ENCODE results near the gene ATP2C1. TPM values are rescaled to one million over a fixed set of nuclear protein-coding genes. Genes with fewer than 3 reads are reported as not detected.

Gene ATP2C1
- total and polyA plus RNA-seq, 2 donors from 2014 or later = 46.8 to 102 TPM

DNA sequence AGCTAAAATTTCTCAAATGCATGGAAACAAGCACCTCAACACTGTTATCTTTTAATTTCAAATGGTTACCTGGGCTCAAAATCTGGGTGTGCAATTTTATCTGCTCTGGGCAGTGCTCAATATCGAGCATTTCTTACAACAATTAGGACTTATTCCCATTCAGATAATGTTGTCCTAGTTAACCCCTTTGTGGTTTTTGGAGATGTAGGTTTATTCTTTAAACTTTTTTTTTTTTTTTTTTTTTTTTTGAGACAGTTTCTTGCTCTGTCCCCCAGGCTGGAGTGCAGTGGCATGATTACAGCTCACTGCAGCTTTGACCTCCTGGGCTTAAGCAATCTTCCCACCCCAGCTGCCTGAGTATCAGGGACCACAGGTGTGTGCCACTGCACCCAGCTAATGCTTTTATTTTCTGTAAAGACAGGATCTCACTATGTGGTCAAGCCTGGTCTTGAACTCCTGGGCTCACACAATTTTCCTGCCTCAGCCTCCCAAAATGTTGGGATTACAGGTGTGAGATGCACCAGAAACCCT, 4.4 kb upstream of the ATP2C1 start:
- intact Hi-C loops (cut with DNase I) = no loop called here
- Histone ChIP-seq H3K9me3 (ENCODE audit: control insufficient read depth in 2 of 3, insufficient read depth in 1 of 3, low read length in 3 of 3) (peaks cover 0 to 2% (median 0%) of the 10 kb centered on the region in 3 donors), H3K36me3 (ENCODE audit: control insufficient read depth in 2 of 3, insufficient read depth in 3 of 3, low read length in 3 of 3) (no peaks in the 10 kb centered on the region), H3K4me3 (ENCODE audit: low read length in 3 of 3) (no peak overlapping the region), H3K9ac (ENCODE audit: low read length in 3 of 3) (no peak overlapping the region), H3K4me1 (ENCODE audit: control insufficient read depth in 2 of 3, insufficient read depth in 2 of 3, low read depth in 1 of 3, low read length in 3 of 3) (peaks cover 0 to 3% (median 0%) of the 10 kb centered on the region in 3 donors), H3K27ac (ENCODE audit: low read depth in 2 of 2, low read length in 2 of 2) (no peak overlapping the region), H3K27me3 (ENCODE audit: control insufficient read depth, insufficient read depth, low read length) (no peaks in the 10 kb centered on the region)
- TF ChIP-seq, protein P1, sequence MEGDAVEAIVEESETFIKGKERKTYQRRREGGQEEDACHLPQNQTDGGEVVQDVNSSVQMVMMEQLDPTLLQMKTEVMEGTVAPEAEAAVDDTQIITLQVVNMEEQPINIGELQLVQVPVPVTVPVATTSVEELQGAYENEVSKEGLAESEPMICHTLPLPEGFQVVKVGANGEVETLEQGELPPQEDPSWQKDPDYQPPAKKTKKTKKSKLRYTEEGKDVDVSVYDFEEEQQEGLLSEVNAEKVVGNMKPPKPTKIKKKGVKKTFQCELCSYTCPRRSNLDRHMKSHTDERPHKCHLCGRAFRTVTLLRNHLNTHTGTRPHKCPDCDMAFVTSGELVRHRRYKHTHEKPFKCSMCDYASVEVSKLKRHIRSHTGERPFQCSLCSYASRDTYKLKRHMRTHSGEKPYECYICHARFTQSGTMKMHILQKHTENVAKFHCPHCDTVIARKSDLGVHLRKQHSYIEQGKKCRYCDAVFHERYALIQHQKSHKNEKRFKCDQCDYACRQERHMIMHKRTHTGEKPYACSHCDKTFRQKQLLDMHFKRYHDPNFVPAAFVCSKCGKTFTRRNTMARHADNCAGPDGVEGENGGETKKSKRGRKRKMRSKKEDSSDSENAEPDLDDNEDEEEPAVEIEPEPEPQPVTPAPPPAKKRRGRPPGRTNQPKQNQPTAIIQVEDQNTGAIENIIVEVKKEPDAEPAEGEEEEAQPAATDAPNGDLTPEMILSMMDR (IDR thresholded peaks at IDR 0.05; ENCODE audit: borderline replicate concordance, extremely low read depth, insufficient read depth) = no peak
- FAIRE-seq (no peak), DNase-seq (no peak)

DNA sequence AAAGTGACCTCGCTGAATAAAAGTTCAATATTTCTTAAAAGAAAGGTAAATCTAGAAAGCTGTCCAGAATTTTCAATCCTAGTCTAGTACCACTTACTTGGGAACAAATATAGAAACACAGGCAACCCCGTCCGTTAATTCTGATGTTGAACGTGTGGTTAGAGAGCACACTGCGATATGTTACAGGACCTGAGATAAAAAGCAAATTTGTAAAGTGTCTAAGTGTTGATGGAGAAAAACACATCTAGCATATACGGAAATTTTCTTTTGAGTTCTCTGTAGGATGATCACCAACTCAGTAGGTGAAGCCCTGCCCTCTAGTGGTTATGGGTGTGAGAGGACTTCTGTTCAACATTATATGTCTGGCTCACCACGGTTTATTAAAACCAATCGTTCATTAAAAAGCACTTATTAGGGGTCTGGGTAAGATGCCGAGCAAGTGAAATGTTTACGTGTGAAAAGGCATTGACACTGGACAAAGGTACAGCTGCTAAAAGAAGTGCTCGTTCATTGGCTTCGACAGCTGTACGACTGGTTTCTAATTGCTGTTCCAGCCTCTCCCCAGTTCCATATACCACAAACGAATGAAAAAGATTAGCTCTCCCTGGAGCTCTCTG, 1.0 kb upstream of the ATP2C1 start:
- TF ChIP-seq, protein P1 (IDR thresholded peaks at IDR 0.05; ENCODE audit: borderline replicate concordance, extremely low read depth, insufficient read depth) = peak; percentile 79
- peak overlapping the region; percentile 49 to 99 (median 96) for H3K9ac ChIP-seq (ENCODE audit: low read length in 3 of 3)
- H3K36me3 ChIP-seq (ENCODE audit: control insufficient read depth in 2 of 3, insufficient read depth in 3 of 3, low read length in 3 of 3) = no peaks in the 10 kb centered on the region
- peak overlapping the region; percentile 94 to 98 for H3K27ac ChIP-seq (ENCODE audit: low read depth in 2 of 2, low read length in 2 of 2)
- H3K9me3 ChIP-seq (ENCODE audit: control insufficient read depth in 2 of 3, insufficient read depth in 1 of 3, low read length in 3 of 3) = no peaks in the 10 kb centered on the region
- intact Hi-C loops (cut with DNase I) = no loop called here
- H3K4me3 ChIP-seq (ENCODE audit: low read length in 3 of 3) = peak overlapping the region; percentile 61 to 95 (median 81)
- H3K4me1 ChIP-seq (ENCODE audit: control insufficient read depth in 2 of 3, insufficient read depth in 2 of 3, low read depth in 1 of 3, low read length in 3 of 3) = peaks cover 0 to 9% (median 0%) of the 10 kb centered on the region in 3 donors
- DNase-seq (peak in 4 of 5 donors; percentile 75 to 96 (median 86)), FAIRE-seq (peak; percentile 76)
- no peaks in the 10 kb centered on the region for H3K27me3 ChIP-seq (ENCODE audit: control insufficient read depth, insufficient read depth, low read length)

DNA sequence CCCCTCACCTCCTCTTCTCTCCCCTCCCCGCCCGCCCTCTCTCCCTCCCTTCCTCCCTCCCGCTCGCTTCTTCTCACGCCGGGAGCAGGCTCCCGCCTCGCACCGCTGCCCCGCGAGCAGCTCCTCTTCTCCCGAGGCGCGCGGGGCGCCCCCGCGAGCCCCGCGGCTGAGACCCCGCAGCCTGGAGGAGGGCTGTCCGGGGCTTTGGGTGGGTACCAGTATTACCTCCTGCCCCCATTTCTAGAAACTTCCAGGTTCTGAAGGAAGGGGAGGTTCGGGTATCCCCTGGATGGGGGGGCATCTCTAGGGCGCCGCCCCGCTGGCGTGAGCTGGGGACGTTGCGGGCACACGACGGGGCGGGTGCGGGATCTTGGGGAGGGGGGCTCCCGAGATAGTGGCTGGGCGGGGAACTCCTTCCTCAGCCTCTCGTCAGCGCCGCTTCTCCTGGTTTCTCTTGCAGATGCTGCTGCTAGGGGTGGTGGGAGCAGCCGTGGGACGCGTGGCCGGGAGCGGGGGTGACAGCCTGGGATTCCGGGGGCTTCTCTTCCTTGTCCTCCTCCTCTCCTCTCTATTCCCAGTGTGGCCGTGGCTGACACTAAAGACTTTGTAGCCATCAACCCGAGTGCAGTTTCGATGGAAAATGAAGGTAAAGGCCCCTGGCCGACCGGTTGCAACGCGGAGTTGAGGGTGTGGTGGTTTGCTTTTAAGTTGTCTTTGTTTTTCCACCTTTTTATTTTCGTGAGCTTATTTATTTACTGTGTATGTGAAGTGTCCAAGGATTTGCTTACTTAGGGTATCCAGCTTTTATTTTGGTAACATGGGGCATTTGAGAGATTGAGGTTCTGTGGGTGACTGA, 474 bp downstream of the ATP2C1 start:
- peak overlapping the region; percentile 79 to 83 (median 83) for H3K4me3 ChIP-seq (ENCODE audit: low read length in 3 of 3)
- peaks cover 0 to 9% (median 0%) of the 10 kb centered on the region in 3 donors for H3K4me1 ChIP-seq (ENCODE audit: control insufficient read depth in 2 of 3, insufficient read depth in 2 of 3, low read depth in 1 of 3, low read length in 3 of 3)
- no peaks in the 10 kb centered on the region for H3K9me3 ChIP-seq (ENCODE audit: control insufficient read depth in 2 of 3, insufficient read depth in 1 of 3, low read length in 3 of 3)
- no peaks in the 10 kb centered on the region for H3K27me3 ChIP-seq (ENCODE audit: control insufficient read depth, insufficient read depth, low read length)
- H3K36me3 ChIP-seq (ENCODE audit: control insufficient read depth in 2 of 3, insufficient read depth in 3 of 3, low read length in 3 of 3) = no peaks in the 10 kb centered on the region
- peak overlapping the region; percentile 82 to 94 for H3K27ac ChIP-seq (ENCODE audit: low read depth in 2 of 2, low read length in 2 of 2)
- DNase-seq = peak; percentile 55 to 88 (median 71)
- no peak for FAIRE-seq
- TF ChIP-seq, protein P1 (IDR thresholded peaks at IDR 0.05; ENCODE audit: borderline replicate concordance, extremely low read depth, insufficient read depth) = no peak
- peak overlapping the region; percentile 73 to 83 (median 80) for H3K9ac ChIP-seq (ENCODE audit: low read length in 3 of 3)
- intact Hi-C loops (cut with DNase I) = no loop called here

Measured in kidney (tissue), 14 donors.